Loucy (cell line): ENCODE data around the gene CMTM7.

Experiments used
- CTCF ChIP-seq: fragments of 200-600 bp; sonication (generic); conservative IDR thresholded peaks from 2 replicates; pipeline ENCODE4 v1.5.1; 2014; ENCODE audit warnings: mild to moderate bottlenecking, antibody characterized with exemption, low read length
- EZH2phosphoT487 ChIP-seq: fragments of 200-600 bp; IDR thresholded peaks from 2 replicates; pipeline ENCODE4 v1.6.1; 2018; ENCODE audit warnings: antibody characterized with exemption, mild to moderate bottlenecking, moderate library complexity, borderline replicate concordance

GRCh38 chr3:32443478-32443877, 51.8 kb downstream of the CMTM7 start:
- TF ChIP-seq CTCF (no peak), EZH2phosphoT487 (no peak)
